DOHH2 (cell line): ENCODE results near the gene HSDL2.

Experiments
- H3F3A ChIP-seq: fragments of 200-600 bp; sonication (generic), shearing (Covaris generic); 2 replicates; pipeline ENCODE4 v1.6.0; 2016; ENCODE audit warnings: antibody characterized with exemption, mild to moderate bottlenecking; ENCODE audit not compliant: control insufficient read depth, insufficient read depth
- H3K27ac ChIP-seq: fragments of 200-600 bp; sonication (generic); 2 replicates; pipeline ENCODE4 v1.5.1; 2014; ENCODE audit warnings: low read depth, mild to moderate bottlenecking, low read length, moderate library complexity
- H3K27me3 ChIP-seq: fragments of 200-600 bp; sonication (generic); 2 replicates; pipeline ENCODE4 v1.6.1; 2014; ENCODE audit warnings: mild to moderate bottlenecking, low read length, mixed read lengths; ENCODE audit not compliant: control insufficient read depth
- H3K36me3 ChIP-seq: fragments of 200-600 bp; sonication (generic); 2 replicates; pipeline ENCODE4 v1.6.1; 2014; ENCODE audit warnings: mild to moderate bottlenecking, low read length, moderate library complexity, mixed read lengths; ENCODE audit not compliant: control insufficient read depth
- H3K4me1 ChIP-seq: fragments of 200-600 bp; sonication (generic); 2 replicates; pipeline ENCODE4 v1.6.1; 2014; ENCODE audit warnings: mild to moderate bottlenecking, low read length, mixed read lengths; ENCODE audit not compliant: control insufficient read depth
- H3K4me2 ChIP-seq: fragments of 200-600 bp; sonication (generic); 2 replicates; pipeline ENCODE4 v1.6.0; 2014; ENCODE audit warnings: mild to moderate bottlenecking, low read length, moderate library complexity
- H3K4me3 ChIP-seq: fragments of 200-600 bp; sonication (generic); 2 replicates; pipeline ENCODE4 v1.5.1; 2014; ENCODE audit warnings: mild to moderate bottlenecking, low read length, mixed read lengths
- H3K79me2 ChIP-seq: fragments of 200-600 bp; sonication (generic); 2 replicates; pipeline ENCODE4 v1.6.1; 2014; ENCODE audit warnings: mild to moderate bottlenecking, low read length, mixed read lengths; ENCODE audit not compliant: control insufficient read depth
- H3K9me2 ChIP-seq: fragments of 200-600 bp; sonication (generic); replicated peaks from 2 replicates; pipeline ENCODE4 v1.6.1; 2014; ENCODE audit warnings: mild to moderate bottlenecking, low read length, mixed read lengths; ENCODE audit not compliant: control insufficient read depth
- H3K9me3 ChIP-seq: fragments of 200-600 bp; sonication (generic); 2 replicates; pipeline ENCODE4 v1.6.1; 2014; ENCODE audit warnings: antibody characterized with exemption, low read length, mixed read lengths; ENCODE audit not compliant: control insufficient read depth, insufficient read depth
- H4K20me1 ChIP-seq: fragments of 200-600 bp; sonication (generic); 2 replicates; pipeline ENCODE4 v1.6.0; 2014; ENCODE audit warnings: low read depth, mild to moderate bottlenecking, antibody characterized with exemption, low read length, moderate library complexity; ENCODE audit not compliant: control insufficient read depth, insufficient read depth
- CTCF ChIP-seq: fragments of 200-600 bp; sonication (generic); IDR thresholded peaks from one replicate; pipeline ENCODE4 v1.5.1; 2014; ENCODE audit warnings: antibody characterized with exemption, mild to moderate bottlenecking, low read depth, low read length; ENCODE audit not compliant: poor library complexity, severe bottlenecking
- EZH2phosphoT487 ChIP-seq: fragments of 200-600 bp; sonication (generic); IDR thresholded peaks from 2 replicates; pipeline ENCODE4 v1.6.1; 2017; ENCODE audit warnings: borderline replicate concordance, mild to moderate bottlenecking, antibody characterized with exemption, low read length, moderate library complexity, mixed read lengths

The HSDL2 gene

GRCh38 chr9:112382066-112382465 lies 2.2 kb downstream of the HSDL2 start:
- no peaks in the 10 kb centered on the region for H3K9me3 ChIP-seq
- peaks cover 69% of the 10 kb centered on the region for H3K4me1 ChIP-seq
- H4K20me1 ChIP-seq: no peaks in the 10 kb centered on the region
- peak overlapping the region; percentile 92 for H3K4me2 ChIP-seq
- H3K27ac ChIP-seq: no peak overlapping the region
- H3K27me3 ChIP-seq: no peaks in the 10 kb centered on the region
- H3K79me2 ChIP-seq: peaks cover 43% of the 10 kb centered on the region
- peaks cover 14% of the 10 kb centered on the region for H3F3A ChIP-seq
- H3K36me3 ChIP-seq: peaks cover 3% of the 10 kb centered on the region; the same call in 1 of the 2 replicates
- peak overlapping the region; percentile 4 for H3K4me3 ChIP-seq
- H3K9me2 ChIP-seq: no peaks in the 10 kb centered on the region
- TF ChIP-seq CTCF (no peak), EZH2phosphoT487 (no peak)

- H3K36me3 ChIP-seq: peaks cover 3% of the 10 kb centered on the region; the same call in 1 of the 2 replicates
These were observed 2.8 kb downstream of the HSDL2 start for GRCh38 chr9:112382501-112383364.

GRCh38 chr9:112384219-112384618 lies 4.3 kb downstream of the HSDL2 start:
- Histone ChIP-seq H4K20me1 (no peaks in the 10 kb centered on the region), H3K9me2 (no peaks in the 10 kb centered on the region), H3K36me3 (peaks cover 3% of the 10 kb centered on the region; the same call in 1 of the 2 replicates), H3K79me2 (peaks cover 40% of the 10 kb centered on the region), H3K4me3 (peak overlapping the region; percentile 55), H3K9me3 (no peaks in the 10 kb centered on the region), H3K27ac (peak overlapping the region; percentile 56), H3K4me1 (peaks cover 53% of the 10 kb centered on the region), H3K27me3 (no peaks in the 10 kb centered on the region), H3K4me2 (peak overlapping the region; percentile 92), H3F3A (peaks cover 14% of the 10 kb centered on the region)
- no peak for TF ChIP-seq CTCF
- no peak for TF ChIP-seq EZH2phosphoT487

More at GRCh38 chr9:112382501-112383364, 2.8 kb downstream of the HSDL2 start:
- H3K79me2 ChIP-seq: peaks cover 43% of the 10 kb centered on the region
- no peaks in the 10 kb centered on the region for H3K9me3 ChIP-seq
- peaks cover 67% of the 10 kb centered on the region for H3K4me1 ChIP-seq
- no peaks in the 10 kb centered on the region for H3K27me3 ChIP-seq
- TF ChIP-seq CTCF (no peak), EZH2phosphoT487 (no peak)
- peak overlapping the region; percentile 4 for H3K4me3 ChIP-seq
- peaks cover 14% of the 10 kb centered on the region for H3F3A ChIP-seq
- H4K20me1 ChIP-seq: no peaks in the 10 kb centered on the region
- H3K9me2 ChIP-seq: no peaks in the 10 kb centered on the region
- peak overlapping the region; percentile 92 for H3K4me2 ChIP-seq
- peak overlapping the region; percentile 1; the same call in 1 of the 2 replicates for H3K27ac ChIP-seq
